Inflammatory macrophage treated with lipopolysaccharide for 4 hours (primary cell): ENCODE measurements around the gene SLIT3.

ENCODE experiments used
- DNase-seq: peaks from one replicate; pipeline ENCODE4 v3.0.0-alpha.2; 2020

Gene SLIT3

DNA sequence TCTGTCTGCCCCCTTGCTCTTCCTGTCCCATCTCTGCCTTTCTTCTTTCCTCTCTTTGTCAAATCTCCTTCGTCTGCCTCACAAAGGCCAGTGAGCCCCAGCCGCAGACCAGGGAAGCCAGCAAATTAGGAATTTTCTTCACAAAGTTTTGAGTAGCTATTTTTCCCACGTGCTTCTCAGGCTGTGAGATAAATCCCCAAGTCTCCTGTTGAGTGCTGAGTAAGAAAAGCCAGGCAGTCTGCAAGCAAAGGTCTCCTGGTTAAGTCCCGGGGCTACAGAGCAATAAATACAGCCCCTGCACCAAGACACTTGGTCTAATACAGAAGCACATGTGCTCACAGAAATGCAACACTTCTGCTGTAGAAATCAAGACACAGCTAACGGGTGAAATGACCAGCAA, 284.9 kb downstream of the SLIT3 start:
- DNase-seq = no peak

DNA sequence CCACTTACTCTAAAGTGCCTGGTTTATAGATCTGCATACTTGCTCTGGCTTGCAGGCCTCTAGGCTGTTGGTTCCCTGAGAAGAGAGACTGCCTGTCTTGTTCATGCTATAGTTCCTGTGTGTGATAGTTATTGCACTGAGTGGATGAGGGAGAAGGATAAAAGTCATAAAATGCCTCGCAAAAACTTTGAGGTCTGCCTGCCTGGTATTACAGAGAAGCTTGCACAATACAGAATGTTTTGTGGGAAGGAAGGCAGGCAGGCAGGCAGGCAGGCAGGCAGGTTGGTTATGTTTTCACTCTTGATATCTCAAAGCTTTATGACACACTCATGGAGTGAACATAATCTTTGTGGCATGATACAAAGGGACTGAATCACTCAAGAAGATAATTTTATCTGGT, 287.1 kb downstream of the SLIT3 start:
- no peak for DNase-seq

DNA sequence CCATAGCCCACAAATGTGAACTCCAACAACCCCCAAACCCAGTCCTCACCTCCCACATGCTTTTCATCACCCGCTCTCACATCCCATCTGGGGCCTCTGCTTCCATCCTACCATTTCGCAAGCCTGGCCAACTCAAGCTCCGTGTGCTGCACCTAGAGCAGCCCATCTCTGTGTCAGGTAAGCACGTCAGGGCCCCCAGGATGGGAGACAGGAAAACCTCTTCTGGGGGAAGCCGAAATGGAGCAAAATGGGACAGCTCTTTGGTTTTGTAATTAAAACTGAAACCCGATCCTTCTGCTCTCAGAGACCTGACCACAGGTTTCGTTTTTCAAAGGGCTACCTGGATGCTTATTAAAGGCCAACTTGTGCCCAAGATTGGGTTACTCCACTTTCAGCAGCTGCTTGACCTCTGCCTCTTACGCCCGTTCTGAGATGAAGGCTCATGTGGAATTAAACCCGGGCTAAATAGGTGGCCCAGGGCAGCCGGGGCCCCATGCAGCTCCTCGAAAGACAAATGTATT, 287.7 kb downstream of the SLIT3 start:
- DNase-seq = no peak

DNA sequence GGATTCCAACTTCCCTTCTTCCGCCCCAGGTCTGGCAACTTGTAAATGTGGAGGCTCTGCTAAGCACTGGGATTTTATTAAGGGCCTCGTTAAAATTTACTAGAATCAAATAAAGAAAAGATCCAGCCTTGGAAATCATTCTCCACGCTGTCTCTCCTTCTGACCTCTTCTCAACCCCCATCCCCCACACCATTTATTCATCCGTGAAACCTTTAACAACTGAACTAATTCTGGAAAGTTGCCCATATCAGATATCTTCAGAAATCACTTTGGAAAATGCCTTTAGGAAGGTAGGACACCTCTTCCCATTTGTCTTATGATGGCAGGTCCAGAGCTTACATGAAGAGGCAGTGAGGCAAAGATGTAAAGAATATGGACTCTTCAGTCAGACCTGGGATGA, 288.5 kb downstream of the SLIT3 start:
- DNase-seq = no peak

- DNase-seq = no peak
Observed at GRCh38 chr5:169011451-169011850, 289.5 kb downstream of the SLIT3 start.

GRCh38 chr5:169011009-169011408, 289.9 kb downstream of the SLIT3 start:
- DNase-seq = no peak

DNA sequence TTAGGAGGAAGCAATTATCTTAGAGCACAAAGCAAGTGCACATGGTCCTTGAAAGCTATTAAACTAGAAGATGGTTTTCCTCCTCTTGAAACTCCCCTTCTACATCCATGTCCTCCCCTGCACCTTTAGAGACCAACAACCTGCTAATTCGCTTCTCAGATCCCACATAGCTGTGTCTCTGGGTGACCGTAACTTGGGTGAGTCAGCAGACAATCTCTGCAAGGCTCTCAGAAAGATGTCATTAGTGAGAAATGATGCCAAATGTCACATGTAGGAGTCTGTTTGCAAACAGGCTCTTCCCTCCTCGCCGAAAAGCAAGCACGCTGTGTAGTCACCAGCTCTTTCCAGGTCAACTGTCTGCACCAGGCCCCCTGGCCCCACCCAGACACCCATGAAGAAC, 291.8 kb downstream of the SLIT3 start:
- no peak for DNase-seq

DNA sequence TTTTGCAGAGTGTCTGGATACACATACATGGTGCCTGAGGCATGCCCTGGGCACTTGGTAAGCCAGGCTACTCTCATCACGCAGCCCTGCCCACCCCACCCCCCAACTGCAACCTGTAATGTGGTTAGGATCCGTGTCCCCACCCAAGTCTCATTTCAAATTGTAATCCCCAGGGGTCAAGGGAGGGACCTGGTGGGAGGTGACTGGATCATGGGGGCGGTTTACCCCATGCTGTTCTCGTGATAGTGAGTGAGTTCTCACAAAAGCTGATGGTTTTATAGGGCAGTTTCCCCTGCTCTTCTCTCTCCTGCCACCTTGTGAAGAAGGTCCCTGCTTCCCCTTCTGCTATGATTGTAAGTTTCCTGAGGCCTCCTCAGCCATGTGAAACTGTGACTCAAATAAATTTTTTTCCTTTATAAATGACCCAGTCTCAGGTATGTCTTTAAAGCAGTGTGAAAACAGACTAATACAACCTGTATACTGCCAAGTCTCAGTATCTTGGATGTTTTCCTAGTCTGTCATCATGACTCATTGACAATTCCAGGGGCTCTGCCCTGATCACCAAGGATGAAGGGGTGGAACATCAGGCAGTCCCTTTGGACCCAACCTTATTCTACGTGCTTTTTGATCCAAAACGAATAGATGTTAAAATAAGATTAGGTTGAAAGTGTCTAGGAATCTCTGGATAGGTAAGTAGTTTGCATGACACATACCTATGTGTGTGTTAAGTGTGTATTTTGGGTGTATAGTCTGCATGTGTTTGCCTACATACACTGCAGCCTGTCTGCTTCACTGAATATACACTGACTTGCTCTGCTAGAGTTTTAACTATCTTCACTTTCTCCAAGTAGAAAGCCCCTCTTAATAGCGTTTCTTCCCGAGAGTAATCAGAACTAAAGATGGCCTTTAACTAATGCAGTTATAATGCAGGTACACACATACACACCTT, 293.8 kb downstream of the SLIT3 start:
- DNase-seq = no peak

DNA sequence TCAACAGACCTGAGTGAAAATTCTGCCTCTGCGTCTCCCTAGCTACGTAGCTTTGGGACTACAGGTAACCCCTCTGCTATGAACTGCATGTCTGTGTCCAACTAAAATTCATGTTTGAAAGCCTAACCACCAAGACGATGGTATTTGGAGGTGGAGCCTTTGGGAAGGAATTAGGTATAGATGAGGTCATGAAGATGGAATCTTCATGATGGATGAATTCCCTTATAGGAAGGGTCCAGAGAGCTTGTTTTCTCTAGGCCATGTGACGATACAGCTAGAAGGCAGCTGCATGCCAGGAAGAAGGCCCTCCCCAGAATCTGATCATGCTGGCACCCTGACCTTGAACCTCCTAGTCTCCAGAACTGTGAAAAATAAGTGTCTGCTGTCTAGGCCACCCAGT, 296.4 kb downstream of the SLIT3 start:
- no peak for DNase-seq

GRCh38 chr5:169003721-169004541, 297.0 kb downstream of the SLIT3 start:
- no peak for DNase-seq

DNA sequence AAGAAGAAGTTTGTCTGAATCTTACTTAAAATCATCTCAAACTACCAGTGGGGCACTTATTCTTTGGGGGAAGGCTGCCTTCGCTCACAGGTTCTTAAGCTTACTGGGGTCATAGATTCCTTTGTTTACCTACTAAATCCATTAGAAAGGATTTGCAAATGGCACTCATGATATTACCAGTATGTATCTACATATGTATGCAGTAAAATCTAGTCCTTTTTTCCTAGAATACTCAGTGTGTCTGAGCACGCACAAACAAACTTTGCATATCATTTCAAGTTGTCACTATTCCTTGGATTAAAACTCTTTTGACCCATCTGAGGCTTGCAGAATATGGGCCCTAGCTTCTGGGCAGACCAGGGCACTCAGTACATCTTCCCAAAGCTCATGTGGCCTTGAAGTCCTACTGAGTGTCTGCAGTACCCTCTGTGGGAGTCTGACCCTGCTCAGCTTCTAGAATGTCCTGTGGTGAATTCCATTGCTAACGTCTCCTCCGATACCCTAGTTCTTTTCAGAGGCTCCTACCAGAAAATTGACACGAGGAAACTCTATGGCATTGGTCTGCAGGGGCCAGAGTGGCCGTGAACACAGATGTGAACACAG, 297.9 kb downstream of the SLIT3 start:
- no peak for DNase-seq

GRCh38 chr5:169001394-169001793, 299.5 kb downstream of the SLIT3 start:
- DNase-seq = no peak

GRCh38 chr5:168995024-168995423, 305.9 kb downstream of the SLIT3 start:
- DNase-seq = no peak

DNA sequence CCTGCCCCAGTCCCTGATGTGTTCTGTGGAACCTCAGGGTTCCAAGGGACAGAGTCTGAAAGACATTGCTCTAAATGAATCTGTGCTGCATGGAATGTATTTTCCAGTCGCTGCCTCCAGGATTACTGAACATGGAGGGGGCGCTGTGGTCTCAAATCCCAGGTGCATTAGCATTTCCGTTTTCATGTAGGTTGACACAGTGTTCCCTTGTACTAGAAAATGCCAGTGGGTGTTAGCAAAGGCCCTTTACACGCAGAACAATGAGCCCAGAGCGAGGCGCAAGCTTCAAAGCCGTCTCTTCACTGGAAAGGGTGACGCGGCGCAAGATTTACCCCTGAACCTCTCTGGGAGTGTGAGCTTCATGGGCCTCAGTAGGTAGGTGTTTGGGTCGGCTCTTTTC, 308.3 kb downstream of the SLIT3 start:
- no peak for DNase-seq

GRCh38 chr5:168992016-168992415, 308.9 kb downstream of the SLIT3 start:
- no peak for DNase-seq

- DNase-seq = no peak
Observed at GRCh38 chr5:168991311-168991710, 309.6 kb downstream of the SLIT3 start.

- no peak for DNase-seq
Observed at GRCh38 chr5:168990679-168991078, 310.3 kb downstream of the SLIT3 start.

DNA sequence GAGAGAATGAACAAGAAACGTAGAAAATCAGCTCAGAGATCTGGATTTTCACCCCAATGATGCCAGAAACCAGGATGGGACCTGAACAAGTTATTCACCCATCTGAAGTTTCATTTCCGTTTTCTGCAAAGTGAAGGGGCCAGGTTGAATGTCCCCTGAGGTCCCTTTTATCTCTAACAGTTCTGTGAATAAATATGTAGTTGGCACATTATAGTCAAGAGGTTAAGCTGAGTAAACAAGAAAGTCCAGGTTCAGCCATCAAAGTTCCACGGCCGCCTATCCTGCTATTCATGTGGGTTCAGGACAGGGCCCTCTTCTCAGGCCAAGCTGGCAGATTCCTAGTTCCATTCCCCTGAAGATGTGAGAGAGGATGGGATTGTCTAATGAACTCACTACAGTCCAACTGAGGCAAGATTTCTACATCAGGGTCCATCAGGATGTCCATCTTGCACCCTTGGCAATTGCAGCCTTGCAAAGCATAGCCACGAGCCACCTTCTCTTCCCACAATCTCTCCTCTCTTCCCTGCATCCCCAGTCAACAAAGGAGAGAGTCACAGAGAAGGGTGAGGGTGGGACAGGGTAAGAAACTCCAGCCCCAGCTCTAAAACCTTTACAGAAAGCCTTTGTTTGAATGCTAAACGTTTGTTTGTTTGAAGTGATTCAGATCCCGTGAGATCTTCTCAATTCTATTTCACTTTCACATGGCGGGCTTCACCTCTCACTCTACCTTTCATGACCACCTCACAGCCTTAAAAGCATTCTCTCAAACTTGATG, 311.0 kb downstream of the SLIT3 start:
- no peak for DNase-seq

GRCh38 chr5:168988699-168989098, 312.2 kb downstream of the SLIT3 start:
- DNase-seq = no peak

- peak; percentile 49 for DNase-seq
Observed at GRCh38 chr5:168987543-168988300, 313.2 kb downstream of the SLIT3 start.

GRCh38 chr5:168985454-168985853, 315.5 kb downstream of the SLIT3 start:
- no peak for DNase-seq
